Neural crest cell (in vitro differentiated cells): ENCODE data around the gene FBXO31. TPM values are rescaled to one million over a fixed set of nuclear protein-coding genes. Genes with fewer than 3 reads are reported as not detected.

Source experiments
- DNase-seq: peaks from one replicate; pipeline ENCODE4 v3.0.0; 2021; ENCODE audit warnings: low read depth, mixed read lengths, low spot score
- H3K27ac Mint-ChIP-seq: one replicate; pipeline ENCODE4 v1.8.0; 2021; ENCODE audit warnings: mild to moderate bottlenecking, mixed read lengths; ENCODE audit not compliant: unreplicated experiment
- H3K27me3 Mint-ChIP-seq: 2 replicates; pipeline ENCODE4 v1.8.0; 2021; ENCODE audit warnings: low read depth, mild to moderate bottlenecking, mixed read lengths
- H3K36me3 Mint-ChIP-seq: 2 replicates; pipeline ENCODE4 v1.8.0; 2021; ENCODE audit warnings: low read depth, mild to moderate bottlenecking, mixed read lengths
- H3K4me1 Mint-ChIP-seq: 2 replicates; pipeline ENCODE4 v1.8.0; 2021; ENCODE audit warnings: mixed read lengths
- H3K4me3 Mint-ChIP-seq: one replicate; pipeline ENCODE4 v1.8.0; 2021; ENCODE audit warnings: mild to moderate bottlenecking, mixed read lengths
- H3K9me3 Mint-ChIP-seq: 2 replicates; pipeline ENCODE4 v1.8.0; 2021; ENCODE audit warnings: mixed read lengths
- total RNA-seq: library from RNA; stranded (reverse); gene quantifications from 2 replicates; pipeline ENCODE4 v1.2.1, GENCODE V29; 2021
- TF ChIP-seq, protein P1 (sequence below): fragments of 200-600 bp; sonication (generic); conservative IDR thresholded peaks from 2 replicates; pipeline ENCODE4 v1.5.0; 2021; ENCODE audit warnings: antibody characterized with exemption, mild to moderate bottlenecking

FBXO31 gene
- total RNA-seq, 1 donor from 2014 or later = 23.7 TPM

DNA sequence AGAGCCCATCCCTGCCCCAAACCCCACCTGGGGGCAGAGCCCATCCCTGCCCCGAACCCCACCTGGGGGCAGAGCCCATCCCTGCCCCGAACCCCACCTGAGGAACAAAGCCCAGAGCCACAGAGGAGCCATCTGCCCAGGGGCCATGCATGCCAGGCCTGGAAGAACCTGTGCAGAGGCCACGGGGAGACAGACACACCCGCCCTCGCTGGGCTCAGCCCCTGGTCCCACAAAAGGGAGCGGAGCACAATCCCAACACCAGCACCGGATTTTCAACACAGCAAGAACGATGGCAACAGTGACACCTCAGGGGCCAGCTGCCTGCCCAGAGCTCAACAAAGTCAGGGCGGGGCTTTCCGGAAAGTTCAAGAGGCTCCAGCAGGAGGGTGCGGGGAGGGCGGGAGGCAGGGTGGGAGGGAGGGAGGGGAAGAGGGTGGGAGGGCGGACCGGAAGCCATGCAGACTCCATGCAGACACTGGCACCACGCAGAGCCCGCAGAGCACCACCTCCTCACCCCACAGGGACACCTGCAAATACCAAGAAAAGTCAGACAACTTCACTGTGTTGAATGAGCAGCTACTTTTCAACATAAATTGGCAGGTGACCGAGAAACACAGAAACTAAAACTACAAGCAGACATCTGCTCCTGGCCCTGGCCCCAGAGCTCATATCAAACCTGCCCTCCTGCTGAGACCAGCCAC is 38.5 kb downstream of the FBXO31 start:
- no peaks in the 10 kb centered on the region for H3K27me3 Mint-ChIP-seq
- H3K9me3 Mint-ChIP-seq = no peaks in the 10 kb centered on the region
- no peak for DNase-seq
- H3K27ac Mint-ChIP-seq = peak overlapping the region; percentile 54
- TF ChIP-seq, protein P1, sequence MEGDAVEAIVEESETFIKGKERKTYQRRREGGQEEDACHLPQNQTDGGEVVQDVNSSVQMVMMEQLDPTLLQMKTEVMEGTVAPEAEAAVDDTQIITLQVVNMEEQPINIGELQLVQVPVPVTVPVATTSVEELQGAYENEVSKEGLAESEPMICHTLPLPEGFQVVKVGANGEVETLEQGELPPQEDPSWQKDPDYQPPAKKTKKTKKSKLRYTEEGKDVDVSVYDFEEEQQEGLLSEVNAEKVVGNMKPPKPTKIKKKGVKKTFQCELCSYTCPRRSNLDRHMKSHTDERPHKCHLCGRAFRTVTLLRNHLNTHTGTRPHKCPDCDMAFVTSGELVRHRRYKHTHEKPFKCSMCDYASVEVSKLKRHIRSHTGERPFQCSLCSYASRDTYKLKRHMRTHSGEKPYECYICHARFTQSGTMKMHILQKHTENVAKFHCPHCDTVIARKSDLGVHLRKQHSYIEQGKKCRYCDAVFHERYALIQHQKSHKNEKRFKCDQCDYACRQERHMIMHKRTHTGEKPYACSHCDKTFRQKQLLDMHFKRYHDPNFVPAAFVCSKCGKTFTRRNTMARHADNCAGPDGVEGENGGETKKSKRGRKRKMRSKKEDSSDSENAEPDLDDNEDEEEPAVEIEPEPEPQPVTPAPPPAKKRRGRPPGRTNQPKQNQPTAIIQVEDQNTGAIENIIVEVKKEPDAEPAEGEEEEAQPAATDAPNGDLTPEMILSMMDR = no peak
- no peak overlapping the region for H3K4me3 Mint-ChIP-seq
- H3K36me3 Mint-ChIP-seq = no peaks in the 10 kb centered on the region
- peaks cover 16% of the 10 kb centered on the region for H3K4me1 Mint-ChIP-seq

DNA sequence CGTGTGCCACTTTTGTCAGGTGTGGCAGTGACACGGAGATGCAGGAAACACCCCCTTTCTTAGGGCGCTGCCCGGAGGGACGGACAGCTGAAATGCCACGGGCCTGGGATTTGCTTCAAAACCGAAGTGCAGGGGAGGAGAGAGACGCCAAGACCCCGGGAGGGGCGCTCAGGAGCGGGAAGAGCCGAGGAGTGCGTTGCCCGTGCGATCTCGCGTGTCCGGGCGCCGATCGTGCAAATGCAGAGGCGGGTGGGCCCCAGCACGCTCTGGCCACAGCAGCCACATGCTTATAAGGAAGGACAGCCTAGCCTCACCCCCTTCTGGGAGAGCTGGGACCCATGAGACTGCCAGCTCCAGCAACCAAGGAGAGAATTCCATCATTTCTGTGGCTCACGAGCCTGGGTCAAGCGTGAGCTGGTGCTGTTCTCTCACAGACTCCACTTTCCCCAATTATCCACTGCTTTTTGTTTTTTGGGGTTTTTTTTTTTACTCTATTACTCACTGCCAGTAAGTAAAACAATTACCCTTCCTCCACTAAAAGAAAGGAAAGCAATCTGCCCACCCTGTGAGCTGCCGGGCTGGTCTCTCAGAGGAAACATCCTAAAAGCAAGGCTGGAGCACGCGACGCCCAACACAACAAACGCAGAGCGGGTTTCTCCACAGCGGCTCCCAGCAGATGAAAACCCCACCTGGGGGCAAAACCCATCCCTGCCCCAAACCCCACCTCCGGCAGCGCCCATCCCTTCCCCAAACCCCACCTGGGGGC is 39.2 kb downstream of the FBXO31 start:
- H3K36me3 Mint-ChIP-seq = no peaks in the 10 kb centered on the region
- no peak for DNase-seq
- H3K9me3 Mint-ChIP-seq = no peaks in the 10 kb centered on the region
- no peaks in the 10 kb centered on the region for H3K27me3 Mint-ChIP-seq
- H3K4me3 Mint-ChIP-seq = no peak overlapping the region
- TF ChIP-seq, protein P1 = no peak
- no peak overlapping the region for H3K27ac Mint-ChIP-seq
- peaks cover 16% of the 10 kb centered on the region for H3K4me1 Mint-ChIP-seq

DNA sequence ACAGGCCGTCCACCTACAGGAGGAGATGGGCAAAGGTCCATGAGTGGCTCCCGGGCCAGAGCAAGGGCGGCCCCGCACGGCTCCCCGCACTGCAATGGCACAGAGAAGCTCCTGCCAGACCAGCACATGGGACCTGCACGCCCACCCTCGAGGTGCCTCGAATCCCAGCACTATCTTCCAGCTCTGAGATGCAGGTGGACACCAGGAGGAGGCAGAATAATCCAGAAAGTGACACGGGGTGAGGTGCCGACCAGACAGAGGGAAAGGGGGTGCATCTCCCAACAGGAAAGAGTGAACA is 39.9 kb downstream of the FBXO31 start:
- no peaks in the 10 kb centered on the region for H3K9me3 Mint-ChIP-seq
- no peaks in the 10 kb centered on the region for H3K36me3 Mint-ChIP-seq
- TF ChIP-seq, protein P1 = no peak
- no peak overlapping the region for H3K27ac Mint-ChIP-seq
- H3K27me3 Mint-ChIP-seq = no peaks in the 10 kb centered on the region
- no peak overlapping the region for H3K4me3 Mint-ChIP-seq
- peaks cover 16% of the 10 kb centered on the region for H3K4me1 Mint-ChIP-seq
- DNase-seq = no peak

DNA sequence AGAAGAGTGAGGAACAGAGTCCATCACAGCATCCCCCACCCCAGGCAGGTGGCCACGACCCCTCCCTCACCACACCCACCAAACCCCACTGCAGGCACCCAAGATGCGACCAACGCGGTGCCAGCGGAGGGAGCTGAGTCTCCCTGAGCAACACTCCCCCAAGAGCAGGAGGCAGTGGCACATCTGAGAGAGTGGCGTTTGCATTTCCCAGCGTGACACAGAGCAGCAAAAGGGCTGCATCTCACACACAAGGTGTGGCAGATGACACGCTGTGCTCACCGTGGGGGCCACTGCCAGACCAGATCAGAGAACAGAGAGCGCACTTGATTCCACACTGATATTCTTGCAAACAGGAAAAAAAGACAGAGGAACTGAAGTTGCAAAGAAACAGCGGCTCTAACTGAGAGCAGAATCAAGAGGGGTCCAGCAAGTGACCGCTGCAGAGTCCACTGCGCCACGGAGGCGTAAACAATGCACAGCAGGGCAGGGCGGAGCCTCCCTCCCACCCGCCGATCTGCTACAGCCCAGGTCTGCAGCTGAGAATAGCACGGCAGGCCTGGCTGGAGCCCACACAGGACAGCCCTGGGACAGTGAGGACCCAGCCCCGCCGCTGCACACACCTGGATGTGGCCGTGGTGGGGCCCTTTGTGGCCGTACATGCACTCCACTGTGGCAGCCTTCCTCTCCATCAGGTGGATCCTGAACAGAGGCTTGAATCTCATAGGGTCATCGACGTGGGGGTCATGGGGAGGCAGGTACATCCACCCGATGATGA is 40.4 kb downstream of the FBXO31 start:
- Mint-ChIP-seq H3K9me3 (no peaks in the 10 kb centered on the region), H3K27me3 (no peaks in the 10 kb centered on the region), H3K4me1 (peaks cover 16% of the 10 kb centered on the region), H3K36me3 (no peaks in the 10 kb centered on the region), H3K4me3 (no peak overlapping the region), H3K27ac (peak overlapping the region; percentile 35)
- TF ChIP-seq, protein P1 = no peak
- no peak for DNase-seq

DNA sequence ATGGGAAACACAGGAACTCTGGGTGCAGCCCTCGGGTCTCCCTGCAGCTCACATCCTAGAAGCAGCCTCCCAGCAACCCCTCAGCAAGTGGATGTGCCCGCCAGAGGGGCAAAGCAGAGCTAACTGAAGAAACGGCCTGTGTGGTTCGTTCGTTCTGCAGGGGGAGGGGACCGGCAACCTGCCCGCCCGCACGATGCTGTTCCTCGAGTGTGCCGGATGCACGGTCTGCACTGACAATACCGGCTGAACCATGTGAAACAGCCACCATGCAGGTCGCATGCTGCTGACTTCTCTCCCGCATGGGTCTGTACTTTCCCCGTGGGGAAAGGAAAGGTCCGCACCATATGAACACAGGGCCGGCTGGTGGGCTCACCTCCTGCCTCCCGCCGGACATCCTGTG is 41.1 kb downstream of the FBXO31 start:
- no peak overlapping the region for H3K4me3 Mint-ChIP-seq
- H3K27ac Mint-ChIP-seq = no peak overlapping the region
- no peak for DNase-seq
- no peaks in the 10 kb centered on the region for H3K9me3 Mint-ChIP-seq
- no peaks in the 10 kb centered on the region for H3K27me3 Mint-ChIP-seq
- no peaks in the 10 kb centered on the region for H3K36me3 Mint-ChIP-seq
- H3K4me1 Mint-ChIP-seq = peaks cover 16% of the 10 kb centered on the region
- TF ChIP-seq, protein P1 = no peak
